GM23338 (cell line): ENCODE results near the gene FGF23. TPM values are rescaled to one million over a fixed set of nuclear protein-coding genes. Genes with fewer than 3 reads are reported as not detected.

ENCODE experiments used
- ATAC-seq: fragments of 200-7000 bp; cut with Tn5 transposase; 3 replicates; pipeline ENCODE4 v1.9.1; 2020
- DNase-seq: peaks from one replicate; pipeline ENCODE4 v3.0.0-alpha.2; 2015; ENCODE audit warnings: low spot score
- H2AFZ ChIP-seq: fragments of 200-600 bp; sonication (generic); 2 replicates; pipeline ENCODE4 v1.8.0; 2016; ENCODE audit warnings: antibody characterized with exemption, mild to moderate bottlenecking, moderate library complexity
- H3F3A ChIP-seq: fragments of 200-600 bp; sonication (generic); replicated peaks from 2 replicates; pipeline ENCODE4 v1.8.0; 2017; ENCODE audit warnings: antibody characterized with exemption, mixed run types, low read depth
- H3K27ac ChIP-seq: fragments of 200-600 bp; sonication (generic); 2 replicates; pipeline ENCODE4 v1.6.1; 2016; ENCODE audit warnings: low read depth
- H3K27me3 ChIP-seq: fragments of 200-600 bp; sonication (generic); 2 replicates; pipeline ENCODE4 v1.8.0; 2016; ENCODE audit warnings: mild to moderate bottlenecking, mixed run types, moderate library complexity; ENCODE audit not compliant: insufficient read depth
- H3K36me3 ChIP-seq: fragments of 200-600 bp; sonication (generic); 2 replicates; pipeline ENCODE4 v1.8.0; 2016; ENCODE audit warnings: mild to moderate bottlenecking; ENCODE audit not compliant: insufficient read depth
- H3K4me1 ChIP-seq: fragments of 200-600 bp; sonication (generic); 2 replicates; pipeline ENCODE4 v1.8.0; 2016; ENCODE audit warnings: mild to moderate bottlenecking, moderate library complexity; ENCODE audit not compliant: insufficient read depth
- H3K4me2 ChIP-seq: fragments of 200-600 bp; sonication (generic); 2 replicates; pipeline ENCODE4 v1.7.1; 2017; ENCODE audit warnings: mixed run types
- H3K4me3 ChIP-seq: fragments of 200-600 bp; sonication (generic); 2 replicates; pipeline ENCODE4 v1.6.1; 2016; ENCODE audit warnings: mixed run types
- H3K79me2 ChIP-seq: fragments of 200-600 bp; sonication (generic); replicated peaks from 2 replicates; pipeline ENCODE4 v1.8.0; 2017; ENCODE audit warnings: mild to moderate bottlenecking; ENCODE audit not compliant: insufficient read depth
- H3K9me2 ChIP-seq: fragments of 200-600 bp; sonication (generic); 2 replicates; pipeline ENCODE4 v1.8.0; 2017; ENCODE audit not compliant: insufficient read depth
- H4K20me1 ChIP-seq: fragments of 200-600 bp; sonication (generic); replicated peaks from 2 replicates; pipeline ENCODE4 v1.8.0; 2017; ENCODE audit warnings: mild to moderate bottlenecking; ENCODE audit not compliant: insufficient read depth
- H3K27ac Mint-ChIP-seq: 2 replicates; pipeline ENCODE4 v1.8.0; 2020; ENCODE audit warnings: inconsistent platforms, mild to moderate bottlenecking, moderate library complexity, mixed read lengths
- H3K27me3 Mint-ChIP-seq: 3 replicates; pipeline ENCODE4 v1.8.0; 2022; ENCODE audit warnings: low read depth, mild to moderate bottlenecking, moderate library complexity, mixed read lengths, inconsistent platforms; ENCODE audit not compliant: insufficient read depth, poor library complexity
- H3K36me3 Mint-ChIP-seq: 3 replicates; pipeline ENCODE4 v1.8.0; 2021; ENCODE audit warnings: low read depth, mild to moderate bottlenecking, inconsistent platforms, moderate library complexity, mixed read lengths
- H3K4me1 Mint-ChIP-seq: 3 replicates; pipeline ENCODE4 v1.8.0; 2020; ENCODE audit warnings: mild to moderate bottlenecking, inconsistent platforms, mixed read lengths
- H3K4me3 Mint-ChIP-seq: 3 replicates; pipeline ENCODE4 v1.8.0; 2021; ENCODE audit warnings: moderate library complexity, mild to moderate bottlenecking, inconsistent platforms, mixed read lengths
- H3K9me3 Mint-ChIP-seq: 3 replicates; pipeline ENCODE4 v1.8.0; 2020; ENCODE audit warnings: moderate library complexity, mild to moderate bottlenecking, inconsistent platforms, mixed read lengths
- CTCF ChIP-seq, 2 experiments: fragments of 200-600 bp in 1 of 2; sonication (generic) in 1 of 2; conservative IDR thresholded peaks; 2 replicates each; pipeline versions ENCODE4 v1.5.1 to v1.6.1; 2016 to 2017; ENCODE audit warnings: antibody characterized with exemption in 2 of 2, low read depth in 2 of 2, mild to moderate bottlenecking in 2 of 2, moderate library complexity in 1 of 2
- ETS1 ChIP-seq: IDR thresholded peaks from 2 replicates; pipeline ENCODE4 v1.6.1; 2016; ENCODE audit warnings: antibody characterized with exemption
- EZH2 ChIP-seq: fragments of 200-600 bp; sonication (generic); IDR thresholded peaks from one replicate; pipeline ENCODE4 v1.8.0; 2017; ENCODE audit warnings: antibody characterized with exemption, mild to moderate bottlenecking, low read depth; ENCODE audit not compliant: unreplicated experiment
- EZH2phosphoT487 ChIP-seq: fragments of 200-600 bp; sonication (generic); IDR thresholded peaks from one replicate; pipeline ENCODE4 v1.8.1; 2018; ENCODE audit warnings: antibody characterized with exemption; ENCODE audit not compliant: unreplicated experiment
- JUNB ChIP-seq: IDR thresholded peaks from one replicate; pipeline ENCODE4 v1.6.1; 2016; ENCODE audit warnings: antibody characterized with exemption; ENCODE audit not compliant: unreplicated experiment
- POLR2AphosphoS5 ChIP-seq: IDR thresholded peaks from 2 replicates; pipeline ENCODE4 v1.6.1; 2016; ENCODE audit warnings: antibody characterized with exemption, low read depth
- STAT1 ChIP-seq: IDR thresholded peaks from one replicate; pipeline ENCODE4 v1.6.1; 2016; ENCODE audit warnings: antibody characterized with exemption; ENCODE audit not compliant: unreplicated experiment
- ZNF114 ChIP-seq: fragments of 250-450 bp; sonication (Bioruptor Pico); IDR thresholded peaks from 2 replicates; pipeline ENCODE4 v1.5.0; 2020; ENCODE audit warnings: mild to moderate bottlenecking, moderate library complexity
- ZNF331 ChIP-seq: fragments of 250-450 bp; sonication (Bioruptor Pico); IDR thresholded peaks from 2 replicates; pipeline ENCODE4 v1.5.0; 2020; ENCODE audit warnings: low read depth, mild to moderate bottlenecking, moderate library complexity
- ZNF462 ChIP-seq: fragments of 250-450 bp; sonication (Bioruptor Pico); IDR thresholded peaks from 2 replicates; pipeline ENCODE4 v1.5.0; 2020; ENCODE audit warnings: mild to moderate bottlenecking, moderate library complexity
- polyA plus RNA-seq: library from polyadenylated mRNA; unstranded; fragments of >200 nt; fragmentation: Nextera tagmentation; extraction: Ambion mirVana; gene quantifications from 2 replicates; pipeline ENCODE4 v1.2.1, GENCODE V29; 2016
- total RNA-seq: library from RNA; depleted of rRNA; stranded (reverse); fragments of >200 nt; shearing (Covaris generic); gene quantifications from 2 replicates; pipeline ENCODE4 v1.2.3, GENCODE V29; 2014

FGF23 gene
- total and polyA plus RNA-seq, 2 experiments from 2014 or later, result 0.44 to 0.56 TPM

- TF ChIP-seq ZNF462 (CRISPR knock-in tag) (no peak), EZH2phosphoT487 (no peak)
Observed at GRCh38 chr12:4423528-4424195, 44.1 kb upstream of the FGF23 start (continued).

- no peaks in the 10 kb centered on the region for H3K27me3 ChIP-seq
- peaks cover 2% of the 10 kb centered on the region for H3K27me3 Mint-ChIP-seq
- no peaks in the 10 kb centered on the region for H3K79me2 ChIP-seq
- DNase-seq (no peak), ATAC-seq (no peak)
- no peaks in the 10 kb centered on the region for H3K36me3 Mint-ChIP-seq
- no peaks in the 10 kb centered on the region for H4K20me1 ChIP-seq
- peaks cover 5% of the 10 kb centered on the region; the same call in 2 of the 3 replicates for H3K4me1 Mint-ChIP-seq
- no peak overlapping the region for H3K27ac Mint-ChIP-seq
- no peaks in the 10 kb centered on the region for H3K36me3 ChIP-seq
- H3K4me1 ChIP-seq, result no peaks in the 10 kb centered on the region
- H2AFZ ChIP-seq, result no peak overlapping the region
- H3K4me3 ChIP-seq, result no peak overlapping the region
- H3K9me3 Mint-ChIP-seq, result no peaks in the 10 kb centered on the region
- H3K9me2 ChIP-seq, result no peaks in the 10 kb centered on the region
- no peak overlapping the region for H3K27ac ChIP-seq
- H3K4me2 ChIP-seq, result no peak overlapping the region
- no peaks in the 10 kb centered on the region for H3F3A ChIP-seq
- H3K4me3 Mint-ChIP-seq, result no peak overlapping the region
- TF ChIP-seq POLR2AphosphoS5, result no peak
- TF ChIP-seq ZNF331 (CRISPR knock-in tag), result no peak
- no peak for TF ChIP-seq EZH2
- no peak for TF ChIP-seq JUNB
- no peak for TF ChIP-seq CTCF (conservative IDR thresholded peaks at IDR 0.05; ENCODE audit: low read depth in 2 of 2)
- TF ChIP-seq STAT1, result no peak
- TF ChIP-seq ETS1, result no peak
- TF ChIP-seq ZNF114 (CRISPR knock-in tag), result no peak
Observed at GRCh38 chr12:4422985-4423384, 43.5 kb upstream of the FGF23 start.
